ENCODE data around the gene ARL14.

DNA sequence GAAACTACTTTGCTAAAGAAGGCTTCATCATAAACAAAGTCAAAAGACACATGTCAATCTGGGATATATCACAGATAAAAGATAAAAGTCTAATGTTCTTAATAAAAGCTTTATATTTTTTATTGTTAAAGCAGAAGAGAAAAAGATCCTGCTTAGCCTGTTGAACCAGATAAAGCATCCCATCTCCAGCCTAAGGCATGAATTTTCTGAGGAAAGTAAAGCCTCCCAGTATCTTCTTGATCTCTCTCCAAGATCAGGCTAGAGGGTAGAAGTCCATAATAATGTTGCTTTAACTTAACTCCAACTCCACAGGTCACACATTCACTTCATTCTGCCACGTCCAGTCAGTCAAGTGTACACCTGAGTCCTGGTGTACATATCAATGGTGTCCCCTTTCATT is 14.2 kb downstream of the ARL14 start:
- TF ChIP-seq POLR2AphosphoS5 (IDR thresholded peaks at IDR 0.05) (no peak), POLR2A (IDR thresholded peaks at IDR 0.05) (no peak)
